Suprapubic skin (tissue), 4 donors: ENCODE results near the gene EPHA6.

Source experiments
- EP300 ChIP-seq: sonication (generic); formaldehyde crosslinking; IDR thresholded peaks from one replicate; pipeline ENCODE4 v1.6.1; 2017; ENCODE audit warnings: antibody characterized with exemption
- POLR2A ChIP-seq, 2 donors: fragments of 450-650 bp; IDR thresholded peaks; one replicate each; pipeline ENCODE4 v1.6.1; 2017; ENCODE audit warnings: antibody characterized with exemption in 2 of 2, mild to moderate bottlenecking in 2 of 2, moderate library complexity in 2 of 2
- POLR2AphosphoS5 ChIP-seq, 3 donors: sonication (generic); formaldehyde crosslinking; IDR thresholded peaks; one replicate each; pipeline ENCODE4 v1.6.1; 2017; ENCODE audit warnings: antibody characterized with exemption in 3 of 3
- TF ChIP-seq, protein P1 (sequence below), 2 donors: fragments of 200-600 bp in 1 of 2; fragments of 450-650 bp in 1 of 2; sonication (generic) in 1 of 2; IDR thresholded peaks; one replicate each; pipeline ENCODE4 v1.5.1; 2016 to 2019; ENCODE audit warnings: antibody characterized with exemption in 2 of 2, mild to moderate bottlenecking in 1 of 2, moderate library complexity in 1 of 2

DNA sequence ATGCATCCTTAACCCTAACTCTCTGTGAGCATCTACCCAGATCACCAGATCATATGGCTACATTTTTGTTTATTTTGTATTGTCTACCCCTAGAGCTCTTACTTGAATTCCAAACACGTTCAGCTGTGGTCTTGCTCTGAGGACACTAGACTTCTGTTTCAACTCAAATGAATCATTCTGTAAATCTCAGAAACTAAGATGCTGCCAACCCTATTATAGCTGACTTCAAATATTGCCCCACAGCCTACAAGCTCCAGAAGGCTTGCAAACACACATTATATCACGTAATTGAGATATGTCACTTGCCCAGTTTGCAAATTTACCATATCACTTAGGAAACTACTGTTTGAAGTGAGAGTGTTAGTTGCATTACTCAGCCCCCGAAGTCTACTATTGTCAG is 524.0 kb downstream of the EPHA6 start:
- TF ChIP-seq, protein P1, sequence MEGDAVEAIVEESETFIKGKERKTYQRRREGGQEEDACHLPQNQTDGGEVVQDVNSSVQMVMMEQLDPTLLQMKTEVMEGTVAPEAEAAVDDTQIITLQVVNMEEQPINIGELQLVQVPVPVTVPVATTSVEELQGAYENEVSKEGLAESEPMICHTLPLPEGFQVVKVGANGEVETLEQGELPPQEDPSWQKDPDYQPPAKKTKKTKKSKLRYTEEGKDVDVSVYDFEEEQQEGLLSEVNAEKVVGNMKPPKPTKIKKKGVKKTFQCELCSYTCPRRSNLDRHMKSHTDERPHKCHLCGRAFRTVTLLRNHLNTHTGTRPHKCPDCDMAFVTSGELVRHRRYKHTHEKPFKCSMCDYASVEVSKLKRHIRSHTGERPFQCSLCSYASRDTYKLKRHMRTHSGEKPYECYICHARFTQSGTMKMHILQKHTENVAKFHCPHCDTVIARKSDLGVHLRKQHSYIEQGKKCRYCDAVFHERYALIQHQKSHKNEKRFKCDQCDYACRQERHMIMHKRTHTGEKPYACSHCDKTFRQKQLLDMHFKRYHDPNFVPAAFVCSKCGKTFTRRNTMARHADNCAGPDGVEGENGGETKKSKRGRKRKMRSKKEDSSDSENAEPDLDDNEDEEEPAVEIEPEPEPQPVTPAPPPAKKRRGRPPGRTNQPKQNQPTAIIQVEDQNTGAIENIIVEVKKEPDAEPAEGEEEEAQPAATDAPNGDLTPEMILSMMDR (IDR thresholded peaks at IDR 0.05): no peak
- no peak for TF ChIP-seq POLR2AphosphoS5 (IDR thresholded peaks at IDR 0.05)
- no peak for TF ChIP-seq POLR2A (IDR thresholded peaks at IDR 0.05)
- TF ChIP-seq EP300: no peak
